Hematopoietic multipotent progenitor cell treated with erythropoietin and hydrocortisone succinate and interleukin-3 and kit ligand, for 8 days (in vitro differentiated cells): Measurements from ENCODE around the gene GPER1.
A peak's percentile ranks its signal among the peaks of the same experiment; 100 is the strongest.

Experiments used
- DNase-seq: peaks from one replicate; pipeline ENCODE4 v3.0.0-alpha.2; 2015

The GPER1 gene

GRCh38 chr7:1054438-1054837, 33.5 kb upstream of the GPER1 start:
- DNase-seq, result no peak

- peak; percentile 94 for DNase-seq
Observed at GRCh38 chr7:1054861-1055450, 33.0 kb upstream of the GPER1 start.

GRCh38 chr7:1055491-1055955, 32.4 kb upstream of the GPER1 start:
- peak; percentile 39 for DNase-seq

- DNase-seq, result peak; percentile 23
Observed at GRCh38 chr7:1055956-1056784, 31.7 kb upstream of the GPER1 start.

GRCh38 chr7:1056785-1057410, 31.0 kb upstream of the GPER1 start:
- no peak for DNase-seq

- DNase-seq, result no peak
Observed at GRCh38 chr7:1057416-1058291, 30.3 kb upstream of the GPER1 start.

- no peak for DNase-seq
Observed at GRCh38 chr7:1058311-1058710, 29.6 kb upstream of the GPER1 start.

GRCh38 chr7:1058821-1059199, 29.1 kb upstream of the GPER1 start:
- peak; percentile 64 for DNase-seq

- peak; percentile 72 for DNase-seq
Observed at GRCh38 chr7:1059200-1060091, 28.5 kb upstream of the GPER1 start.

GRCh38 chr7:1060315-1061072, 27.4 kb upstream of the GPER1 start:
- DNase-seq, result no peak

- no peak for DNase-seq
Observed at GRCh38 chr7:1061180-1061579, 26.7 kb upstream of the GPER1 start.

GRCh38 chr7:1062296-1063294, 25.3 kb upstream of the GPER1 start:
- DNase-seq, result no peak

GRCh38 chr7:1063361-1063760, 24.6 kb upstream of the GPER1 start:
- DNase-seq, result no peak

GRCh38 chr7:1064581-1064980, 23.3 kb upstream of the GPER1 start:
- DNase-seq, result no peak

- DNase-seq, result no peak
Observed at GRCh38 chr7:1065263-1065584, 22.7 kb upstream of the GPER1 start.

GRCh38 chr7:1065585-1066241, 22.2 kb upstream of the GPER1 start:
- DNase-seq, result peak; percentile 80

- DNase-seq, result no peak
Observed at GRCh38 chr7:1066242-1066588, 21.7 kb upstream of the GPER1 start.

GRCh38 chr7:1068013-1068412, 19.9 kb upstream of the GPER1 start:
- no peak for DNase-seq

- no peak for DNase-seq
Observed at GRCh38 chr7:1068619-1069018, 19.3 kb upstream of the GPER1 start.
